Vagina (tissue), 2 donors: ENCODE measurements around the gene DLX6. TPM values are rescaled to one million over a fixed set of nuclear protein-coding genes. Genes with fewer than 3 reads are reported as not detected.

ENCODE experiments used
- DNase-seq, 2 donors: peaks; one replicate each; pipeline ENCODE4 v3.0.0-alpha.2; 2017; ENCODE audit errors: extremely low spot score in 2 of 2
- H3K27ac ChIP-seq: fragments of 200-600 bp; sonication (generic); one replicate; pipeline ENCODE4 v1.5.1; 2019
- H3K27me3 ChIP-seq: fragments of 200-600 bp; sonication (generic); one replicate; pipeline ENCODE4 v1.5.1; 2019
- H3K36me3 ChIP-seq, 2 donors: fragments of 200-600 bp; sonication (generic); one replicate each; pipeline ENCODE4 v1.5.1; 2017 to 2019
- H3K4me1 ChIP-seq: fragments of 200-600 bp; sonication (generic); one replicate; pipeline ENCODE4 v1.5.1; 2019
- H3K4me3 ChIP-seq, 2 donors: fragments of 200-600 bp; sonication (generic); 1 replicate in 1 of 2; 2 replicates in 1 of 2; pipeline ENCODE4 v1.5.1; 2016 to 2019
- H3K9me3 ChIP-seq: fragments of 200-600 bp; sonication (generic); one replicate; pipeline ENCODE4 v1.5.1; 2019
- CTCF ChIP-seq, 3 experiments: fragments of 450-650 bp in 2 of 3; fragments of 200-600 bp in 1 of 3; sonication (generic) in 1 of 3; IDR thresholded peaks; one replicate each; pipeline ENCODE4 v1.5.1; 2017 to 2019; ENCODE audit warnings: antibody characterized with exemption in 3 of 3, mild to moderate bottlenecking in 2 of 3, moderate library complexity in 2 of 3
- POLR2A ChIP-seq, 2 donors: fragments of 450-650 bp; IDR thresholded peaks; one replicate each; pipeline ENCODE4 v1.6.1; 2017; ENCODE audit warnings: antibody characterized with exemption in 2 of 2, mild to moderate bottlenecking in 2 of 2, moderate library complexity in 2 of 2
- POLR2AphosphoS5 ChIP-seq, 2 donors: sonication (generic); formaldehyde crosslinking; IDR thresholded peaks; one replicate each; pipeline ENCODE4 v1.9.0; 2017; ENCODE audit warnings: antibody characterized with exemption in 2 of 2, mild to moderate bottlenecking in 2 of 2, low read depth in 1 of 2; ENCODE audit not compliant: insufficient read depth in 1 of 2
- intact Hi-C: fragments of 100-400 bp; cut with DNase I; formaldehyde crosslinking; loops from one replicate; pipeline ENCODE4 v1.15.1; 2023
- small RNA-seq: library from RNA; depleted of rRNA; stranded (forward); fragments of <200 nt; gene quantifications from one replicate; pipeline ENCODE3, GENCODE V24; 2016
- total RNA-seq: library from RNA; depleted of rRNA; stranded (reverse); fragments of >200 nt; gene quantifications from one replicate; pipeline ENCODE4 v1.2.3, GENCODE V29; 2016

The DLX6 gene
- total RNA-seq, 1 donor from 2014 or later: not detected

GRCh38 chr7:97039374-97040065, 34.2 kb downstream of the DLX6 start:
- H3K4me1 ChIP-seq: no peaks in the 10 kb centered on the region
- H3K4me3 ChIP-seq: no peak overlapping the region
- TF ChIP-seq CTCF (IDR thresholded peaks at IDR 0.05): no peak
- no peak for TF ChIP-seq POLR2A (IDR thresholded peaks at IDR 0.05)
- no peak for TF ChIP-seq POLR2AphosphoS5 (IDR thresholded peaks at IDR 0.05; ENCODE audit: insufficient read depth in 1 of 2, low read depth in 1 of 2)
- H3K27me3 ChIP-seq: no peaks in the 10 kb centered on the region
- intact Hi-C loops: no loop called here
- no peak overlapping the region for H3K27ac ChIP-seq
- DNase-seq: no peak
- no peaks in the 10 kb centered on the region for H3K36me3 ChIP-seq
- H3K9me3 ChIP-seq: no peaks in the 10 kb centered on the region

GRCh38 chr7:97043281-97043680, 37.9 kb downstream of the DLX6 start:
- no peak for TF ChIP-seq POLR2AphosphoS5 (IDR thresholded peaks at IDR 0.05; ENCODE audit: insufficient read depth in 1 of 2, low read depth in 1 of 2)
- no peak for TF ChIP-seq CTCF (IDR thresholded peaks at IDR 0.05)
- TF ChIP-seq POLR2A (IDR thresholded peaks at IDR 0.05): no peak
- no peak for DNase-seq
- Histone ChIP-seq H3K4me1 (no peaks in the 10 kb centered on the region), H3K9me3 (no peaks in the 10 kb centered on the region), H3K27ac (no peak overlapping the region), H3K27me3 (no peaks in the 10 kb centered on the region), H3K4me3 (no peak overlapping the region), H3K36me3 (no peaks in the 10 kb centered on the region)
- intact Hi-C loops: no loop called here

Small RNA genes within 50 kb of the gene (small RNA-seq; reads per million reads assigned to genes)
- gene RF01778: not detected
- not detected for gene RF01887
- gene RF01888: not detected

Other genes with a start within 250 kb of the DLX6 start
- 3.7 TPM for gene DLX5, start 19.3 kb downstream of the DLX6 start, total RNA-seq
- gene SDHAF3, start 112.1 kb downstream of the DLX6 start, total RNA-seq: 9.6 TPM